Stimulated activated CD8-positive, alpha-beta memory T cell treated with anti-CD3 and anti-CD28 coated beads, Interleukin-15, amount 100 ng/mL, for 1 hour (primary cell): ENCODE data around the gene TTYH1.
"Not testable (repeated sequence)": the region's sequence is repeated elsewhere in the genome, so short reads cannot be mapped to it uniquely, and the experiment has no call there.

Source experiments
- DNase-seq: peaks from one replicate; pipeline ENCODE4 v3.0.0-alpha.2; 2020; ENCODE audit warnings: low read depth

TTYH1 gene

DNA sequence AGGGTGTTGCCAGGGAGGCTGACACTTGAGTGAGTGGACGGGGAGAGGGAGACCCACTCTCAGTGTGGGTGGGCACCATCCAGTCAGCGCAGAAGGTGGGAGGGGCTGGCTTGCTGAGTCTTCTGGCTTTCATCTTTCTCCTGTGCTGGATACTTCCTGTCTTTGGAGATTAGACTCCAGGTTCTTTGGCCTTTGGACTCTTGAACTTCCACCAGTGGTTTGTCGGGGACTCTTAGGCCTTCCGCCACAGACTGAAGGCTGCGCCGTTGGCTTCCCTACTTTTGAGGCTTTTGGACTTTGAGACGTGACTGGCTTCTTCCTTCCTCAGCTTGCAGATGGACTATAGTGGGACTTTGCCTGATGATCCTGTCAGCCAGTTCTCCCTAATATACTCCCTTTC, 29.5 kb downstream of the TTYH1 start:
- DNase-seq = no peak

DNA sequence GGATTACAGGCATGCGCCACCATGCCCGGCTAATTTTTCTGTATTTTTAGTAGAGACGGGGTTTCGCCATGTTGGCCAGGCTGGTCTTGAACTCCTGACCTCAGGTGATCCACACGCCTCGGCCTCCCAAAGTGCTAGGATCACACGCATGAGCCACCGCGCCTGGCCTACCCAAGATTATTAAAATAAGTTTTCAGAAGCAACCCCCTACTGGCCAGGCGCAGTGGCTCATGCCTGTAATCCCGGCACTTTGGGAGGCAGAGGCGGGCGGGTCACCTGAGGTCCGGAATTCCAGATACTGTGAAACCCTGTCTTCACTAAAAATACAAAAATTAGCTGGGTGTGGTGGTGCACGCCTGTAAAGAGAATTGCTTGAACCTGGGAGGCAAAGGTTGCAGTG, 31.1 kb downstream of the TTYH1 start:
- not testable (repeated sequence) for DNase-seq

DNA sequence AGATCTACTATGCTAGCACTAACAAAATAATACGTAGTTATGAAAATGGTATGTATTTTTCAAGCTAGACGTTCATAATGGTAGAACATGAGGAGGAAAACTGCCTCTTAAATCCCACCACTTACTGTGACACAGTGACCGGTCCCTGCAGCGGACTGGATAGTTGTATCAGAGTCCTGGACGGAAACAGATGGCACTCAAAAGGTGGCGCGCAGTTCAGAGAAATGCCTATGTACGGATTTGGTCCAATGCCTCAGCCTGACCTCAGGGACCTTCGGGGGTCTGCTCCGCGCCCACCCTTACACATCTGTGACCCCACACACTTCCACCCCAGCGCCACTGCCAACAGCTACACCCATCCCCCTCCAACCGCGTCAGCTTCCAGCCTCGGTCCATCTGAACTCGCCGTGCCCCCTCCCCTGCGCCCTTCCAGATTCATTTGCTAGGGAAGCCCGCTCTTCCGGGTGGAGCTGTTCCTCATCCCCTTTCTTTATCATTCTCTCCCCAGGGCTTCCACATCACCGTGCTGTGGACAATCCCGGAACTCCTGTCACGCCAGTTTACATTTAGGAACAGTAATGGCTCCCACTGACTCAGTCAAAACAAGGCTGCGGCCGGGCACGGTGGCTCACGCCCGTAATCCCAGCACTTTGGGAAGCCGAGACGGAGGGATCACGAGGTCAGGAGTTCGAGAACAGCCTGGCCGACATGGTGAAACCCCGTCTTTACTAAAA, 32.9 kb downstream of the TTYH1 start:
- DNase-seq = no peak

DNA sequence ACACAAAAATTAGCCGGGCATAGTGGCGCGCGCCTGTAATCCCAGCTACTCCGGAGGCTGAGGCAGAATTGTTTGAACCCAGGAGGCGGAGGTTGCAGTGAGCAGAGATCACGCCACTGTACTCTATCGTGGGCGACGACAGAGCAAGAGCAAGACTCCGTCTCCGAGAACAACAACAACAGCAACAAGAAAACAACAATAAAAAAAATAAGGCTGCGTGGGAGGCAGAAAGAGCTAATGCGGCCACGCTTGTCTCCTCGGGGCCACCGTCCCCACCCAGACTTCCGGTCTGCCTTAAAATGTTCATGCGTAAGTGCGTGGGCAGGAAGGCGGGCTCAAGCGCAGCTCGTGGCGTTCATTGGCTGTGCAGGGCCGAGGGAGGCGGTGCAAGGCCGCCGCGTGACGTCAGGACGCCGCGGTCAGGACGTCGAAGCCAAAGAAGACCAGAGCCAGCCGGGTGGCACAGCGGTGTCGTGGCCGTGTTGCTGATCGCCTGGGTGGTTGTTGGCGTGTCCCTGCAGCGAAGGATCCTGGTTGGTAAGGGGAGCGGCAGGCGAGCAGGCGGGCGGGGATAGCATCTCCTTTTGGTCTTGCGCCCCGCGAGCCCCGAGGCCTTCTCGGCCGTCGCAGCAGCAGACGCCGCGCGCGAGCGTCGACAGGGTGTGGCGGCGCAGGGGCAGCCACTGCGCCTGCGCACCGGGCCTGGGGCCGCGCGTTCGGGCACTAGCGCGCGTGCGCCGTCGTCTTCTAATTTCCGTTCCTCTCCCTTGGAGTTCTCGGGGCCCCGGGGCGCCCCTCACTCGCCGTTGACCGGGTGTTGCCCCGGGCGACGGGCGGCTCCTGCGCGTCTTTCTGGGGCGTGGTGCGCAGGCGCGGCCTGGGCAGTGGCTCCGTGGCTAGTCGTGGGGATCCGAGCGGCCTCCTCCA, 33.8 kb downstream of the TTYH1 start, which contains the start of gene LENG8:
Gene LENG8, plus strand, starts transcription at position 426 of the 927 bp plus-strand sequence. CDS start 2,146 bp downstream, outside the sequence.
- DNase-seq = peak; percentile 92

DNA sequence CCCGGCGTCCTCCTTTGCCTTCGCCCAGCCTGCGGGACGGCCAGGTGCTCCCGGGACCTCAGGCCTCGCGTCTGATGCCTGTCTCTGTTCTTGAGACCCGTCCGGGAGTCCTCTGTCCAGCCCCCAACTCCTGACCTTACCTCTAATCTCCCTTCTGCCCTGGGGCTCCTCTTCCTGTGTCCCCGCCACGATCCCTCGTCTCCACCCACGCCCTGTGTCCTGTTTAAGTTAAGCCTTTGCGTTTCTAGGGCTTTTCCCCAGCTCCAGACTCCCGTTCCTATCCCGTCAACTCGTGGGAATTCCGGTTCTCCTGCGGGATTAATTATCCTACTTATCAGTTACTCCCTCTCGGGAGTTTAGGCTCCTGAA, 34.4 kb downstream of the TTYH1 start:
- no peak for DNase-seq

DNA sequence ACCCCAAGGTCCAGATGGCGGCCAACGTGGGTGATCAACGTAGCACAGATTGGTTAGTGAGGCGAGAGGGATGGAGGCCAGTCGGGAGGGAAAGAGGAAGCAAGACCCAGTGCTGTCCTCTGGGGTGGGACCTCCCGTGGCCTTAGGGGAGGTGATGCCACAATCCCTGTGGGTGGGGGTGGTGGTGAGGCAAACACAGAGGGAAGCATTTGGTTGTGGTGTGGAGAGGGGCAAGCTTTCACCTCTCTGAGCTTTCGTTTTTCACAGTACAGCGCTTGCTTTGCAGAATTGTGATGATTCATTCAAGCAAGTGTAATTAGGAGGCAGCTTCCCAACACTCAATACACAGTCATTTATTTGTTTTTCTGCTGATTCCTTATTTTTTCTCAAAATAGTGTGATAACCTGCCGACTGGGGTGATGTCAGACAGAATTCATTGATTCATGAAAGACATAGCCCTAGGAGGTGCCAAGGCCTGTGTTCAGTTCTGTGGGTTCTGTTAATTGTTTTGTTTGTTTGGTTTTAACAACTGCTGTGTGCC, 36.1 kb downstream of the TTYH1 start:
- no peak for DNase-seq

DNA sequence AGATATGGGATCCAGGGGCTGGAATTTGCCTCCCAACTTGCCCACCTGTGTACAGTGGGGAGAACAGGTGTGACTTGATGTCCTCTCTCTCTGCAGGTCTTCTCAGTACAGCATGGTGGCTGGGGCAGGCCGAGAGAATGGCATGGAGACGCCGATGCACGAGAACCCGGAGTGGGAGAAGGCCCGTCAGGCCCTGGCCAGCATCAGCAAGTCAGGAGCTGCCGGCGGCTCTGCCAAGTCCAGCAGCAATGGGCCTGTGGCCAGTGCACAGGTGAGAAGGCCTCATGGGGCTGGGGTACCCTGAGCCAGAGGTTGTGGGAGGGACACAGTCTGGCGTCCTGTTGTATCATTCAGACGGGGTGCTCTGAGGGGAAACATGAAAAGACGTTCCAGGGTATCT, 36.7 kb downstream of the TTYH1 start:
- no peak for DNase-seq

DNA sequence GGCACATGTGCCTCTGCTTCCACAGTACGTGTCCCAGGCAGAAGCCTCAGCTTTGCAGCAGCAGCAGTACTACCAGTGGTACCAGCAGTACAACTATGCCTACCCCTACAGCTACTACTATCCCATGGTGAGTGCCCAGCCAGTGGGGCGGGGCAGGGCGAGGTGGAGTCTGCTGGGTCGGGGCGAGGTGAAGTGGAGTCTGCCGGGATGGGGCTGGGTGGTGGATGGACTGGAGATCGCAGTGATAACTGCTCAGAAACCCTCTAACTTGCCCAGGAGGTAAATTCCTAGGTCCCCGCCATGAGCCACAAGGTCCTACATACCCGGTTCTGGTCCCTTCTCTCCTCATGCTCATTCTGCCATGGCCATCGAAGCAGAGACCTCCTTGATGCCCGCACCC, 37.4 kb downstream of the TTYH1 start:
- no peak for DNase-seq

DNA sequence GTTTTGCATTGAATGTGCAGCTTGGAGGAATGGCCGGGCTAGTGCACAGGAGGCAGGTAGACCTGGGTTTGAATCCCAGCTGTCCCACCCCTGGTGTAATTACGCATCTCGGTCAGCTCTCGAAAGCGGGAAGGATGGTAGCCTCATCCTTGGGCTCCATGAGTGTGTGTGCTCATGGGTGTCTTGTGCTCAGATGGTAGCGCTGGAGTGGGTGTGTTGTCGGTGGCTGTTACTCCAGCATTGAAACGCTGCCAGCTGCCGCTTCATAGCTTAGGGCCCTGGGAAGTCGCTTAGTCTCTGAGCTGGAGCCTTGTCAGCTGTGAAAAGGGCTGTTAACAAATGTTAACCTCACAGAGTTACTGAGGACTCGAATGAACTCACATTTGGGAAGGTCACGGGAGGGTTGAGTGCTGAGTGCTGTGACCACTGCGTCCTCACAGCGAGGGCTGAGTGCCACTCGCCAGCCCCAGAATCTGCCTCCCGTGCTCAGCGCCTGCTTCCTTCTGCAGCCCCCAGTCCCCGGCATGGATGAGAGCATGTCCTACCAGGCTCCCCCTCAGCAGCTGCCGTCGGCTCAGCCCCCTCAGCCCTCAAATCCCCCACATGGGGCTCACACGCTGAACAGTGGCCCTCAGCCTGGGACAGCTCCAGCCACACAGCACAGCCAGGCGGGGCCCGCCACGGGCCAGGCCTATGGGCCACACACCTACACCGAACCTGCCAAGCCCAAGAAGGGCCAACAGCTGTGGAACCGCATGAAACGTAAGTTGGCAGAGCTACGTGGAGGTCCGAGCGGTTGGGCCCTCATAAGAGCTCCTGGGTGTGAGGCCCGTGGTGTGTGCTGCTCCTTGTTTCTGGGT, 38.9 kb downstream of the TTYH1 start:
- DNase-seq = no peak

DNA sequence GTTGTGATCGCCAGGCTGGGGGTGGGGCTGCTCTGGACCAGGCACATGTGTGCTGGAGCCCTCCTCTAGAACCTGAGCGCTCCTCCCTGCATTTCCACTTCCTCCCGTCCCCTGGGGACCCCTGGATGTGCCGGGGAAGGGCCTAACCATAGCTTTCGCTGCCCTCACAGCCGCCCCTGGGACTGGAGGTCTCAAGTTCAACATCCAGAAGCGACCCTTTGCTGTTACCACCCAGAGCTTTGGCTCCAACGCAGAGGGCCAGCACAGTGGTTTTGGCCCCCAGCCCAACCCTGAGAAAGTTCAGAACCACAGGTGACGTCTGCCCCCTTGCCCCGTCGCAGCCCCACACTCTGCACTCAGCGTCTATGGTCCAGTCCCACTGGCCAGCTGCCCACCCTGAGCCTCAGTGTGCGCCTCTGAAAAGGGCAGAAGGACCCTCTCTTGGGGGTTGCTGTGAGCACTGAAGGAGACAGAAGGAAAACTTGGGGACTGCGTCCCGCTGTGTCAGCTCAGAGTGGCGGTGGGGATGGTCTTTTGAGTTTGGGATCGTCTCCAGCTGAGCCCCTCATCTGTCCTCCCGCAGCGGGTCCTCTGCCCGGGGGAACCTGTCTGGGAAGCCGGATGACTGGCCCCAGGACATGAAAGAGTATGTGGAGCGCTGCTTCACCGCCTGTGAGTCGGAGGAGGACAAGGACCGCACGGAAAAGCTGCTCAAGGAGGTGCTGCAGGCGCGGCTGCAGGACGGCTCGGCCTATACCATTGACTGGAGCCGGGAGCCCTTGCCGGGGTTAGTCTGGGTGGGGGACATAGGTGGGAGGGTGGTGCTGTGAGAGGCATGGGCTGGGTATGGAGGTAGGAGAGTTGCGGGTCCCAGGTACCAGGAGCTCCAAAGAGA, 39.8 kb downstream of the TTYH1 start:
- DNase-seq = no peak

DNA sequence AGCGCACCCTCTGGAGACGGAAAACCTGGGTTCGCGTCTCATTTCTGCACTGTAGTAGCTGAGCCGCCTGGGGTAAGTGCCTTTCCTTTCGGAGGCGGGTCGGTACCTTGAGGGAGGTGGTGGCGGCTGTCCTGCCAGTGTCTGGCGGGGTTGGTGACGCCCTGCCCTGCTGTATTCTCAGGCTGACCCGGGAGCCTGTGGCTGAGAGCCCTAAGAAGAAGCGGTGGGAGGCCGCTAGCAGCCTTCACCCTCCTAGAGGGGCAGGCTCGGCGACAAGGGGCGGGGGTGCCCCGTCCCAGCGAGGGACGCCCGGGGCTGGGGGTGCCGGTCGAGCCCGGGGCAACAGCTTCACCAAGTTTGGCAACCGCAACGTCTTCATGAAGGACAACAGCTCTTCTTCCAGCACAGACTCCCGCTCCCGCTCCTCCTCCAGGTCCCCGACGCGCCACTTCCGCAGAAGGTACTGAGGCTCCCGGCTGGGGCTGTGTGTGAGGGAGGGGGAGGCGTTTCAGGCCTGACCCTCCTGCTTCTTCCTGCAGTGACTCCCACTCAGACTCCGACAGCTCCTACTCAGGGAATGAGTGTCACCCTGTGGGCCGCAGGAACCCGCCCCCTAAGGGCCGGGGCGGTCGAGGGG, 40.6 kb downstream of the TTYH1 start:
- DNase-seq = no peak

DNA sequence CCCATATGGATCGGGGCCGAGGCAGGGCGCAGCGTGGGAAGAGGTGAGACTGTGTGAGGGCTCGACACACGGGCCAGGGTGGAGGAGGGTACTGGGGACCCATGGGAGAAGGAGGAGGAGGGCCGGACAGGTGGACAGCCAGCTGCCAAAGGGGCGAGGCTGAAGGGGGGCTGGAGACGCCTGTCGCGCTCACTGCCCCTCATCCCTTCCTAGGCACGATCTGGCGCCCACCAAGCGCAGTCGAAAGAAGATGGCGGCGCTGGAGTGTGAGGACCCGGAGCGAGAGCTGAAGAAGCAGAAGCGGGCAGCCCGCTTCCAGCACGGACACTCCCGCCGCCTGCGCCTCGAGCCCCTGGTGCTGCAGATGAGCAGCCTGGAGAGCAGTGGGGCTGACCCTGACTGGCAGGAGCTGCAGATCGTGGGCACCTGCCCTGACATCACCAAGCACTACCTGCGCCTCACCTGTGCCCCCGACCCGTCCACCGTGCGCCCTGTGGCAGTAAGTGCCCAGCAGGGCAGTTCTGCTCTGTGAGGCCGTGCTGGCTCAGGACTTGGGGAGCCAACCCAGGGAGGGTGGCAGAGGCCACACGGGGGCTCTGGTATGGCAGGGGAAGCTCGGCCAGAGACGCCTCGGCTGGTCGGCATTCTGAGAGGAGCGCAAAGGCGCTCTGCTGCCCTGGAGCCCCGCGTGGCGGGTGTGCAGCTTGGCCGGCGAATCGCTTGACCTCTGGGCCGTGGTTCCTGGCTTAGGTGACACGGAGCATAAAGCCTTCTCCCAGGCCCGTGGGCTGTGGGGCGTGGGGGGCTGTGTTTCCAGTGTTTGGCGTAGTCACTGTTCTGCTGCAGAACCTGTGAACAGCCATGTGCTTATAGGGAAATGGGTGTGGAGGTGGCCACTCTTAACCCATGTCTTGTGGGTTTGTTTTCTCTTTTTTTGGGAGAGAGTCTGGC, 41.4 kb downstream of the TTYH1 start:
- no peak for DNase-seq

DNA sequence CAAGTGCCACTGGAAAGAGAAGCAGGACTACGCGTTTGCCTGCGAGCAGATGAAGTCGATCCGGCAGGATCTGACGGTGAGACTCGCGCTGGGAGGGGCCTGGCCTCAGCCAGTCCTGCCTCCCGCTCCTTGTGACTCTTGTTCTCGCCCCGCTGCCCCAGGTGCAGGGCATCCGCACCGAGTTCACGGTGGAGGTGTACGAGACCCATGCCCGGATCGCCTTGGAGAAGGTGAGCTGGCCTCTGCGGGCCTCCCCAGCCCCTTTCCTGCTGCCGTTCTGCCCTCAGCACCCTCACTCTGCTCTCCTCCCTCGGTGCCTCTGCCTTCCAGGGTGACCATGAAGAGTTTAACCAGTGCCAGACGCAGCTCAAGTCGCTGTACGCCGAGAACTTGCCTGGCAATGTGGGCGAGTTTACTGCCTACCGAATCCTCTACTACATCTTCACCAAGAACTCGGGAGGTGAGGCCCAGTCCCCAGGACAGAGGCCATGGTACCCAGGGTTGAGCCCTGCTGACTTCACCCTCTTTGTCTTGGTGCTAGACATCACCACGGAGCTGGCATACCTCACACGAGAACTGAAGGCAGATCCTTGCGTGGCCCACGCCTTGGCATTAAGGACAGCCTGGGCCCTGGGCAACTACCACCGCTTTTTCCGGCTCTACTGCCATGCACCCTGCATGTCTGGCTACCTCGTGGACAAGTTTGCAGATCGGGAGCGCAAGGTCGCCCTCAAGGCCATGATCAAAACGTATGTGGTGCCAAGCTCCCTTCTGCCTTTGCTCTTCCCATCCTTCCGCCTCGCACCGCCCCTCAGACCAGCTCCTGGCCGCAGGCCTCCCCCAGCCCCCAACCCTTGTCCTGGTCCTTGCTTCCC, 42.7 kb downstream of the TTYH1 start:
- no peak for DNase-seq

DNA sequence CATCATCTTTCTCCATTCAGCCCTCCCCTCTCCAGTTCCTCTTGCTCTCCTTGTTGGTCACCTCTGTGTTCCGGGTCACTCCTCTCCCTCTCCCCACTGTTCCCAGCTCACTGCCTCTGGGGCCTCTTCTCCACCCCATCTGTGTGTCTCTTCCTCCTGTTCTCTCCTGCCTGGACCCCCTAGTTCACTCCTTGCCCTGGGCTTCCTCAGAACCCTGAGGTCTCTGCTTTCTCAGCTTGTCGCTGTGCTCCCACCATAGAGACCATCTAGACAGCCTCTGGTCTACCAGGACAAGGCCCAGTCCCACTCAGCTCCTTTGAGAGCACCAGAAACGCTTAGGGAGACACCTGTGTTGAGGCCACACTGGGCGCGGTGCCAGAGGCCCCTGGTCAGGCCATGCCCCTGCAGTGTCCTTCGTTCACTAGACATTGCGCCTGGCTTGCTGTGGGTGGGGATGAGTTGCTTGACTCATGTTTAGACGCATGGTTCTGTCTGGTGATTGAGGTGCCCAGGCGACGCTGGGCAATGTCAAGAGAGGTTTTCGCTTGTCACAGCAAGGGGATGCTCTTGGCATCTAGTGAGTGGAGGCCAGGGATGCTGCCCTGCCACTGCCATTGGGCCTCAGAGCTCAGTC, 43.5 kb downstream of the TTYH1 start:
- no peak for DNase-seq

DNA sequence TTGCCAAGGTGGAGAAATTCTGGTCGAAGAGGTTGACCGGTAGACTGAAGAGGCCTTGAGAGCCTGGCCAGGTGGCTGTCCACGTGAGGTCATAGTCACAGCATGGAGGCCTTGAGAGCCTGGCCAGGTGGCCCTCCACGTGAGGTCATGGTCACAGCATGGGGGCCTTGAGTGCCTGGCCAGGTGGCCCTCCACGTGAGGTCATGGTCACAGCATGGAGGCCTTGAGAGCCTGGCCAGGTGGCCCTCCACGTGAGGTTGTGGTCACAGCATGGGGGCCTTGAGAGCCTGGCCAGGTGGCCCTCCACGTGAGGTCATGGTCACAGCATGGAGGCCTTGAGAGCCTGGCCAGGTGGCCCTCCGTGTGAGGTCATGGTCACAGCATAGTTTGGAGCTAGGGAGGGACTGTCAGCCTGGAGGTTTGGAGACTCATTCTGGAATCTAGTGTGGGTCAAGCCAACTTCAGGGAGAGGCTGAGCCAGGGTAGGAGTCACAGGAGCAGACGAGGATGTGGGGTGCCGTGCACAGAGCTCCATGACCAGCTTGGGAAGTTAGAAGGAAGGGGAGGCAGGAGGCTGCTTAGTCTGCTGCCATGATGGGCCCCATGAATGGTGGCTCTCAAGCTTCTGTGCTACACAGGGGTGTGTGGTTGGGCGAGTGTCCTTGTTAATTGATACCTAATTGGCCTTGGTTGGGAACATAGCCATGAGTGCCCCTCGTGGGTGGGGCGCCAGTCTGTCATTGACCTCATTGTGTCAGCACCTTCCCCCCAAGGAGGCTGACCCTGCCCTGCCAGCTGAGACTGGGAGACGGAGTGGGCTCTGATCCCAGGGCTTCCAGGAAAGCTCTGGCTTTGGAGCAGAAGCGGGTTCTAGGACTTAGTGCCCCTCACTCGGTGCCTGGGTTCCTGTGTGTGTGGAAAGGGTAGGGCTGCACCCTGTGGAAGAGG, 44.3 kb downstream of the TTYH1 start:
- DNase-seq = no peak

DNA sequence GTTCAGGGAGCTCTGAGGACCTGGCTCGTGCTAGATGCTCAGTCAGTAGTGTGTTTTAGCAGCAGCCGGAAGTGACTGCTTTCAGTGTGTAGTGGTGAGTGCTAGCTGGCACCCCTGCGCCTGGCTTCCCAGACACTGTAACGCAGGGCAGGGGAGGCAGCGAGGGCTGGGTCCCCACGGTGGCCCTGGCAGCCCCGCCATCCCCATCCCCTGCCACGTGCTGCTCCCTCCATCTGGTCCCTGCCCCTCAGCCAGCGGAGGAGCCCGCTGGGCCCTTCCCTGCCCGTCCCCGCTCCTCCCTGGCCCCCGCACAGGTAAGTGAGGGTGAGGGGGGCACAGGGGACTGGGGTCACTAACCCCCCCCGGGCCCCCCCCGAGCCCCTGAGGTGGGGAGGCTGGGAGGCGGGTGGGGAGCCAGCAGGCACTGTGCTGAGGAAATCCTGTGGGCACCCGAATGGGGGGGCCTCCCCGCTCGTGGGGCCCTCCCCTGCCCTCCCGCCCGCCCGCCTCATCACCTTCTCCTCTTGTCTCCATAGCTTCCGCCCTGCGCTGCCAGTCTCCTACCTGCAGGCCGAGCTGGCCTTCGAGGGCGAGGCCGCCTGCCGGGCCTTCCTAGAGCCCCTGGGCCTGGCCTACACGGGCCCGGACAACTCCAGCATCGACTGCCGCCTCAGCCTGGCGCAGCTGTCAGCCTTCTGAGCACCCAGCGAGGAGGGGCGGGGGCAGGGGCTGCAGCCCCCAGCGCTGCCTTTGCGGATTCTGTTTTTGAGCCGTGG, 45.2 kb downstream of the TTYH1 start:
- no peak for DNase-seq
